ENCODE results near the gene HMGA1. TPM values are rescaled to one million over a fixed set of nuclear protein-coding genes. Genes with fewer than 3 reads are reported as not detected.
"Not testable (repeated sequence)": the region's sequence is repeated elsewhere in the genome, so short reads cannot be mapped to it uniquely, and the experiment has no call there.

Gene HMGA1
- total RNA-seq, 1 donor from 2014 or later, result 91.4 TPM

DNA sequence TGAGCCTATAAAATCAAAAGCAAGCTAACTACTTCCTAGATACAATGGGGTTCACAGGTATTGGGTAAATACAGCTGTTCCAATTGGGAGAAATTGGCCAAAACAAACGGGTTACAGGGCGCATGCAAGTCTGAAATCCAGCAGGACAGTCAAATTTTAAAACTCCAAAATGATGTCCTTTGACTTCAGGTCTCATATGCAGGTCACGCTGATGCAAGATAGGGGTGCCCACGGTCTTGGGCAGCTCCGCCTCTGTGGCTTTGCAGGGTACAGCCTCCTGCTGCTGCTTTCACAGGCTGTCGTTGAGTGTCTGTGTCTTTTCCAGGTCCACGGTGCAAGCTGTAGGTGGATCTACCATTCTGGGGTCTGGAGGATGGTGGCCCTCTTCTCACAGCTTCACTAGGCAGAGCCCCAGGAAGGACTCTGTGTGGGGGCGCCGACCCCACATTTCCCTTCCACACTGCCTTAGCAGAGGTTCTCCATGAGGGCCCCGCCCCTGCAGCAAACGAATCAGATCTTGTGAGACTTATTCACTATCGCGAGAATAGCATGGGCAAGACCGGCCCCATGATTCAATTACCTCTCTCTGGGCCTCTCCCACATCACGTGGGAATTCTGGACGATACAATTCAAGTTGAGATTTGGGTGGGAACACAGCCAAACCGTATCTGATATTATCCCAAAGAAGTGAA lies 24.0 kb downstream of the HMGA1 start:
- TF ChIP-seq, protein P1, sequence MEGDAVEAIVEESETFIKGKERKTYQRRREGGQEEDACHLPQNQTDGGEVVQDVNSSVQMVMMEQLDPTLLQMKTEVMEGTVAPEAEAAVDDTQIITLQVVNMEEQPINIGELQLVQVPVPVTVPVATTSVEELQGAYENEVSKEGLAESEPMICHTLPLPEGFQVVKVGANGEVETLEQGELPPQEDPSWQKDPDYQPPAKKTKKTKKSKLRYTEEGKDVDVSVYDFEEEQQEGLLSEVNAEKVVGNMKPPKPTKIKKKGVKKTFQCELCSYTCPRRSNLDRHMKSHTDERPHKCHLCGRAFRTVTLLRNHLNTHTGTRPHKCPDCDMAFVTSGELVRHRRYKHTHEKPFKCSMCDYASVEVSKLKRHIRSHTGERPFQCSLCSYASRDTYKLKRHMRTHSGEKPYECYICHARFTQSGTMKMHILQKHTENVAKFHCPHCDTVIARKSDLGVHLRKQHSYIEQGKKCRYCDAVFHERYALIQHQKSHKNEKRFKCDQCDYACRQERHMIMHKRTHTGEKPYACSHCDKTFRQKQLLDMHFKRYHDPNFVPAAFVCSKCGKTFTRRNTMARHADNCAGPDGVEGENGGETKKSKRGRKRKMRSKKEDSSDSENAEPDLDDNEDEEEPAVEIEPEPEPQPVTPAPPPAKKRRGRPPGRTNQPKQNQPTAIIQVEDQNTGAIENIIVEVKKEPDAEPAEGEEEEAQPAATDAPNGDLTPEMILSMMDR (IDR thresholded peaks at IDR 0.05; ENCODE audit: insufficient read depth, low read length, severe bottlenecking), result no peak
- Histone ChIP-seq H3K36me3 (ENCODE audit: control insufficient read depth, insufficient read depth, low read length) (no peaks in the 10 kb centered on the region), H3K27me3 (ENCODE audit: control insufficient read depth, insufficient read depth, low read length) (no peaks in the 10 kb centered on the region), H3K4me3 (ENCODE audit: low read depth, low read length) (no peak overlapping the region)
- DNase-seq (ENCODE audit: low read depth), result no peak
- no peak for FAIRE-seq

DNA sequence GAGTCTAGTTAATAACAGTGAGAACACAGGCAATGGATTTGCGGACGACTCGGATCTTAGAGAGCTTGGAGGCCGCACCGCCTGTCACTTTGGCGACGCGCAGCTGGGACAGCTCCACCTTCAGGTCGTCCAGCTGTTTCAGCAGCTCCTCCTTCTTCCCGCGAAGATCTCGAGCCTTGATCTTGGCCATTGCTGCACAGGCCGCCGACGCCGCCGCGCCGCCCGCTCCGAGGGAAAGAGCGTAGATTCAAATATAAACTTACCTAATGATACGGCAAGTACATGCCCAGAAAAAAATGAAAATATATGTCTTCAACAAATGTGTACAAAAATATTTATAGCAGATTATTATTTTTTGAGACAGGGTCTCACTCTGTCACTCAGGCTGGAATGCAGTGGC lies 26.8 kb downstream of the HMGA1 start:
- not testable (repeated sequence) for H3K36me3 ChIP-seq (ENCODE audit: control insufficient read depth, insufficient read depth, low read length); FAIRE-seq; DNase-seq (ENCODE audit: low read depth); H3K27me3 ChIP-seq (ENCODE audit: control insufficient read depth, insufficient read depth, low read length); H3K4me3 ChIP-seq (ENCODE audit: low read depth, low read length)

DNA sequence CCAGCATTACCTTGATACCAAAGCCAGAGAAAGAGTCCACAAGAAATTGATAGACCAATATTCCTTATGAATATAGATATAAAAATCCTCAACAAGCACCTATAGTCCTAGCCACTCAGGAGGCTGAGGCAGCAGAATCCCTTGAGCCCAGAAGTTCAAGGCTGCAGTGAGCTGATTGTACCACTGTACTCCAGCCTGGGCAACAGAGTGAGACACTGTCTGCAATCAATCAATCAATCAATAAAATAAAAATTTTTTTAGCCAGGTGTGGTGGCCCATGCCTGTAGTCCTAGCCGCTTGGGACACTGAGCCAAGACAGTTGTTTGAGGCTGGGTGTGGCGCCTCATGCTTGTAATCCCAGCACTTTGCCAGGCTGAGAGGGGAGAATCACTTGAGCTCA lies 31.1 kb downstream of the HMGA1 start:
- no peaks in the 10 kb centered on the region for H3K36me3 ChIP-seq (ENCODE audit: control insufficient read depth, insufficient read depth, low read length)
- FAIRE-seq, result no peak
- H3K27me3 ChIP-seq (ENCODE audit: control insufficient read depth, insufficient read depth, low read length), result no peaks in the 10 kb centered on the region
- H3K4me3 ChIP-seq (ENCODE audit: low read depth, low read length), result no peak overlapping the region
- DNase-seq (ENCODE audit: low read depth), result no peak
- TF ChIP-seq, protein P1 (IDR thresholded peaks at IDR 0.05; ENCODE audit: insufficient read depth, low read length, severe bottlenecking), result no peak

DNA sequence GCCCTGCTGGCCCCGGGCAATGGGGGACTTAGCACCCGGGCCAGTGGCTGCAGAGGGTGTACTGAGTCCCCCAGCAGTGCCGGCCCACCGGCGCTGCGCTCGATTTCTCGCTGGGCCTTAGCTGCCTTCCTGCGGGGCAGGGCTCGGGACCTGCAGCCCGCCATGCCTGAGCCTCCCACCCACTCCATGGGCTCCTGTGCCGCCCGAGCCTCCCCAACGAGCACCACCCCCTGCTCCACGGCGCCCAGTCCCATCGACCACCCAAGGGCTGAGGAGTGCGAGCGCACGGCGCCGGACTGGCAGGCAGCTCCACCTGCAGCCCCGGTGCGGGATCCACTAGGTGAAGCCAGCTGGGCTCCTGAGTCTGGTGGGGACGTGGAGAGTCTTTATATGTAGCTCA lies 32.5 kb downstream of the HMGA1 start:
- FAIRE-seq; DNase-seq (ENCODE audit: low read depth); H3K36me3 ChIP-seq (ENCODE audit: control insufficient read depth, insufficient read depth, low read length); H3K27me3 ChIP-seq (ENCODE audit: control insufficient read depth, insufficient read depth, low read length); H3K4me3 ChIP-seq (ENCODE audit: low read depth, low read length): not testable (repeated sequence)

DNA sequence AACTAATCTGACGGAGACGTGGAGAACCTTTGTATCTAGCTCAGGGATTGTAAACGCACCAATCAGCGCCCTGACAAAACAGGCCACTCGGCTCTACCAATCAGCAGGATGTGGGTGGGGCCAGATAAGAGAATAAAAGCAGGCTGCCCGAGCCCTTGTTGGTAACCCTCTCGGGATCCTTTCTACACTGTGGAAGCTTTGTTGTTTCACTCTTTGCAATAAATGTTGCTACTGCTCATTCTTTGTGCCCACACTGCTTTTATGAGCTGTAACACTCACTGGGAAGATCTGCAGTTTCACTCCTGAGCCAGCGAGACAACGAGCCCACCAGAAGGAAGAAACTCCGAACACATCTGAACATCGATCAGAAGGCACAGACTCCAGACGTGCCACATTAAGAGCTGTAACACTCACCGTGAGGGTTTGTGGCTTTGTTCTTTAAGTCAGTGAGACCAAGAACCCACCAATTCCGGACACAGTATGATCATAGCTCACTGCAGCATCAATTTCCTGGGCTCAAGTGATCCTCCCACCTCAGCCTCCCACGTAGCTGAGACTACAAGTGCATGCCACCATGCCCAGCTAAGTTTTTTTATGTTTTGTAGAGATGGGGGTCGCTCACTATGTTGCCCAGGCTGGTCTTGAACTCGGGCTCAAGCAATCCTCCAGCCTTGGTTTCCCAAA lies 33.1 kb downstream of the HMGA1 start:
- H3K27me3 ChIP-seq (ENCODE audit: control insufficient read depth, insufficient read depth, low read length); H3K4me3 ChIP-seq (ENCODE audit: low read depth, low read length); H3K36me3 ChIP-seq (ENCODE audit: control insufficient read depth, insufficient read depth, low read length); DNase-seq (ENCODE audit: low read depth); FAIRE-seq: not testable (repeated sequence)

DNA sequence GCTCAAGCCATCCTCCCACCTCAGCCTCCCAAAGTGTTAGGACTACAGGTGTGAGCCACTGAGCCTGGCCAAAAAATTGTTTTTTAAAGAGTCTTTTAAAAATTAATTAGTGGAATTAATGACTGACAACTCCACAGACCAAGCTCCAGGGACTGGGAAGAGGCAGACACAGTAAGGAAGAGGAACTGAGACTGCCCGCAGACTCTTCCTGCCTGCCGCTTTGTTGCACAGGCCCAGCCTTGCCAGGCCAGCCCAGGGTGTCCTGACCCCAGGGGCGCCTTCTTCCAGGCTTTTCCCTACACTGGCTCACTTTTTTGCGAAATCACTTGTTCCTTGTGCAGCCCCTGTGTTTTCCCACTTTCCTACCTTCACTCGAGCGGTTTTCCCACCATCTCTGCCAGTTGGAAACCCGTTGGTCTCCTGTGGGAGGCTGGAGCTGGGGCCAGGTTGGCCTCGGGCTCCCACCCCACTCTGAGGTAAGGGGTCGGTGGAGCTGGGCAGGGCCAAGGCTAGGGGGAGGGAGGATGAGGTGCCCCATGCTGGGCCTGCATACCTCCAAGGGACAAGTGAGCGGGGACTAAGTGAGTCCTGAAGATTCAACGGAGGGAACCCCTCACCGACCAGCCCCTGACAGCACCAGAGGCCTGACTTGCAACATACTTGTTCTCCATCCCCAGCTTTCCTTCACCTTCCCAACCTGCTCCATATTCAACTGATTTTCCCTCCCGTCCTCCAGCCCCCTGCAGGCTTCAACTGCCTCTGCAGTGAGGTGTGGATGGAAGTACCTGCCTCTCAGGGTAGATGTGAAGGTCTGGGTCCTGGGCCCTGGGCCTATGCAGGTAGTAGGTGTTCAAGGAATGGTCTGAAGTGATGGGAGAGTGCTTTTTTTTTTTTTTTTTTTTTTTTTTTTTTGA lies 35.6 kb downstream of the HMGA1 start:
- no peaks in the 10 kb centered on the region for H3K27me3 ChIP-seq (ENCODE audit: control insufficient read depth, insufficient read depth, low read length)
- TF ChIP-seq, protein P1 (IDR thresholded peaks at IDR 0.05; ENCODE audit: insufficient read depth, low read length, severe bottlenecking), result no peak
- DNase-seq (ENCODE audit: low read depth) (no peak), FAIRE-seq (no peak)
- H3K4me3 ChIP-seq (ENCODE audit: low read depth, low read length), result no peak overlapping the region
- no peaks in the 10 kb centered on the region for H3K36me3 ChIP-seq (ENCODE audit: control insufficient read depth, insufficient read depth, low read length)

DNA sequence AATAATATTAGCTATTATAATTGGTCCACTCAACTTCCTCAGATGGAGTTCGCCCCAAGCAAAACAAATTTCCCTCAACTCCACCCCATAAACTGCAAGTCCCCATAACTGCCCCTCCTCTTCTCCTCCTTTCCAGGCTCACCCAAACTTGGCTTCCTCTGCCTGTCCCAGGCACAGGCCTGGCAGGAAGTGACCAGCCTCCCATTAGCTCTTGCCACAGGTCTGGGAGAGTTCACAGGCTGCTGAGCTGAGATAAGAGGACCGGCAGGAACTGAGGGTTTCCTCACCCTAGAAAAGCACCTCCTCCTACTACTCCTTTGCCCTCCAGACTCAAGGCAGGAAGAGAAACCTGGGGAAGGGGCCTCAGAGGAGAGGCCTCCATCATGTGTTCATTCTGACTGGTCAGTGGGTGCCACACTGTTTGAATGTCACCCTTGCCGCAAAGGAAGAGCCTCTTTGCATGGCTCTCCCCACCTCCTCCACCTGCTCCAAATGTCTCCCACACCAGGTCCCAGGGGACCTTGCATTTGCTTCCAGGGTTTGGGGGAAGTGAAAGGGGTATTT lies 36.7 kb downstream of the HMGA1 start:
- Histone ChIP-seq H3K4me3 (ENCODE audit: low read depth, low read length) (no peak overlapping the region), H3K27me3 (ENCODE audit: control insufficient read depth, insufficient read depth, low read length) (no peaks in the 10 kb centered on the region), H3K36me3 (ENCODE audit: control insufficient read depth, insufficient read depth, low read length) (no peaks in the 10 kb centered on the region)
- TF ChIP-seq, protein P1 (IDR thresholded peaks at IDR 0.05; ENCODE audit: insufficient read depth, low read length, severe bottlenecking), result no peak
- no peak for FAIRE-seq
- DNase-seq (ENCODE audit: low read depth), result no peak
